AG04450 (cell line): ENCODE data around the gene CCIN. TPM values are rescaled to one million over a fixed set of nuclear protein-coding genes. Genes with fewer than 3 reads are reported as not detected.

Experiments used
- CTCF ChIA-PET: fragments of 300-600, 350-600 bp; formaldehyde crosslinking; extraction: SDS; loops from one replicate; lab custom pipeline; 2022; ENCODE audit warnings: antibody characterized with exemption, inconsistent platforms; lab: Charles Lee
- POLR2A ChIA-PET: fragments of 350-600 bp; formaldehyde crosslinking; extraction: SDS; loops from one replicate; lab custom pipeline; 2021; ENCODE audit warnings: antibody characterized with exemption, inconsistent platforms; lab: Yijun Ruan, JAX
- DNase-seq: peaks from one replicate; pipeline ENCODE4 v3.0.0-alpha.2; 2011; ENCODE audit warnings: low read depth, low spot score
- H3K27ac ChIP-seq: one replicate; pipeline ENCODE4 v1.5.1; 2012; ENCODE audit warnings: low read depth, low read length, control low read depth
- H3K27me3 ChIP-seq: one replicate; pipeline ENCODE4 v1.6.0; 2012; ENCODE audit warnings: low read length; ENCODE audit not compliant: control insufficient read depth, insufficient read depth
- H3K4me3 ChIP-seq: 2 replicates; pipeline ENCODE4 v1.5.1; 2011; ENCODE audit warnings: mild to moderate bottlenecking, low read depth, low read length, control low read depth
- H3K9me3 ChIP-seq: 2 replicates; pipeline ENCODE4 v1.5.1; 2012; ENCODE audit warnings: low read length; ENCODE audit not compliant: control insufficient read depth, insufficient read depth
- polyA plus RNA-seq: library from polyadenylated mRNA; depleted of rRNA; stranded (reverse); fragments of >200 nt; gene quantifications from 2 replicates; pipeline ENCODE4 v1.2.3, GENCODE V29; 2011
- TF ChIP-seq, protein P1 (sequence below): IDR thresholded peaks from 2 replicates; pipeline ENCODE4 v1.5.1; 2011; ENCODE audit warnings: low read depth, low read length, control low read depth, inconsistent platforms

The CCIN gene
- polyA plus RNA-seq, 1 experiment: 0.48 TPM

- TF ChIP-seq, protein P1, sequence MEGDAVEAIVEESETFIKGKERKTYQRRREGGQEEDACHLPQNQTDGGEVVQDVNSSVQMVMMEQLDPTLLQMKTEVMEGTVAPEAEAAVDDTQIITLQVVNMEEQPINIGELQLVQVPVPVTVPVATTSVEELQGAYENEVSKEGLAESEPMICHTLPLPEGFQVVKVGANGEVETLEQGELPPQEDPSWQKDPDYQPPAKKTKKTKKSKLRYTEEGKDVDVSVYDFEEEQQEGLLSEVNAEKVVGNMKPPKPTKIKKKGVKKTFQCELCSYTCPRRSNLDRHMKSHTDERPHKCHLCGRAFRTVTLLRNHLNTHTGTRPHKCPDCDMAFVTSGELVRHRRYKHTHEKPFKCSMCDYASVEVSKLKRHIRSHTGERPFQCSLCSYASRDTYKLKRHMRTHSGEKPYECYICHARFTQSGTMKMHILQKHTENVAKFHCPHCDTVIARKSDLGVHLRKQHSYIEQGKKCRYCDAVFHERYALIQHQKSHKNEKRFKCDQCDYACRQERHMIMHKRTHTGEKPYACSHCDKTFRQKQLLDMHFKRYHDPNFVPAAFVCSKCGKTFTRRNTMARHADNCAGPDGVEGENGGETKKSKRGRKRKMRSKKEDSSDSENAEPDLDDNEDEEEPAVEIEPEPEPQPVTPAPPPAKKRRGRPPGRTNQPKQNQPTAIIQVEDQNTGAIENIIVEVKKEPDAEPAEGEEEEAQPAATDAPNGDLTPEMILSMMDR: no peak
- ChIA-PET POLR2A (interaction anchor here (0.5 to 1.5 kb wide), 10 partner anchors 8 to 119 kb away, joined by 3 to 14 read pairs (median 6); partner anchors contain the start of genes CLTA, GLIPR2 and RECK), CTCF (interaction anchor here (0.8 to 1.8 kb wide), 7 partner anchors 11 to 193 kb away, joined by 3 to 11 read pairs (median 5); partner anchors contain the start of gene CLTA)
- peaks cover 4% of the 10 kb centered on the region for H3K9me3 ChIP-seq
- H3K27me3 ChIP-seq: no peaks in the 10 kb centered on the region
- H3K4me3 ChIP-seq: peak overlapping the region; percentile 7; the same call in 1 of the 2 replicates
- peak; percentile 92 for DNase-seq
- peak overlapping the region; percentile 70 for H3K27ac ChIP-seq
These were observed 20.7 kb upstream of the CCIN start for GRCh38 chr9:36148311-36149051.

DNA sequence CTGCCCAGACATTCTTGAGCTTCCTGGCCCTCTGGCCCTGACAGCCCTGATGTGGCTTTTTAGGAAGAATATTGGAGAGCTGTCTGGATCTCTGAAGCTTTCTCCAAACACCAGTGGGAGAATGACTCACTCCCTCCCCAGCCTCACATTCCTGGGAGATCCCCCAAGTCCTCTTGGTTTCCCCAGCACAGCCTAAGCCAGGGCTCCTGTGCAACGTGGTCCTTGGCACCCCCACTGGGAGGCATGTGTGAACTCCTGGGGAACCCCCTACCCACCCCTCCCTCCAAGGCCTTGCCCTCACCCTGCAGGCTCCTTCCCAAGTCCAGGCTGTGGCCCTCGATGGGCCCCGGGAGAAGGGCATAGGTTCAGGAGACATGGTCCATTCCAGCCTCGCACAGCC is 20.0 kb upstream of the CCIN start:
- Histone ChIP-seq H3K27me3 (no peaks in the 10 kb centered on the region), H3K9me3 (peaks cover 4% of the 10 kb centered on the region), H3K4me3 (no peak overlapping the region), H3K27ac (peak overlapping the region; percentile 57)
- CTCF ChIA-PET: interaction anchor here (0.8 to 1.8 kb wide), 7 partner anchors 10 to 194 kb away, joined by 3 to 11 read pairs (median 5); partner anchors contain the start of gene CLTA
- DNase-seq: no peak
- TF ChIP-seq, protein P1: no peak
- POLR2A ChIA-PET: interaction anchor here (0.9 to 1.5 kb wide), 9 partner anchors 9 to 120 kb away, joined by 3 to 14 read pairs (median 5); partner anchors contain the start of genes CLTA, GLIPR2 and RECK

DNA sequence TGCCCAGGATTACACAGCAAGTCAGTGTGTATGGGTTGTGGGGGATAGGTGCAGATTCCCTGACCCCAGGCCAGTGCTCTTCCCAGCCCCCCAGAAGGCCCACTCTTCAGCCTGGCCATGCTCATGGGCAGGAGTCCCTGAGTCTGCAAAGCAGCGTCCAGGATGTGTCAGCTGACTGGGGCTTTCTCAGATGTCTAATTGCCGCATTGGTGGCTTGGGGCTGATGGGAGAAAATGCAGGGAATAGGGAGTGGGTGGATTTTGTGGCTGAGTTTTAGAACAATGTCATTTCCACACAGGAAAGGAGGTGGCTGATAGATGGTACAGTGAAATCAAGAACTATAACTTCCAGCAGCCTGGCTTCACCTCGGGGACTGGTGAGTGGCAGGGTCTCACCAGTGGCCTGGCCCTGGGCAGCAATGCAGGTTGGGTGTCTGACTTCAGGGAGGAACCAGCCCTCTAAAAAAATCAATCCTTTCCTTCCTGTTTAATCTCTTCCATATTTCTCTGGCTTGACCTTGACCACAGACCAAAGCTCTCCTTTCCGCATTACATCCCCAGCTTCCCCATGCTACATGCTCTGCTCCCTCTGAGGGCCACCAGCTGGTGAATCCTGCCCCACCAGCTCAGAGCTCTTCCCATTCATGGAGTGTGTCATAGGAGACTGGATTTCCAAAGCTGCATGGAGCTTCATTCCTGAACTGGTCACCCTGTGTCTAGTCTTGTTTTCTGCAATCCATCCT is 18.4 kb upstream of the CCIN start:
- no peaks in the 10 kb centered on the region for H3K27me3 ChIP-seq
- H3K9me3 ChIP-seq: peaks cover 3% of the 10 kb centered on the region
- no peak overlapping the region for H3K27ac ChIP-seq
- POLR2A ChIA-PET: interaction anchor here (1.7 kb wide), 1 partner anchor 13 kb away, joined by 6 read pairs; no protein-coding TSS in a partner anchor
- H3K4me3 ChIP-seq: no peak overlapping the region
- CTCF ChIA-PET: interaction anchor here (0.6 to 1.7 kb wide), 2 partner anchors 16 to 195 kb away, joined by 3 to 6 read pairs; no protein-coding TSS in a partner anchor
- TF ChIP-seq, protein P1: no peak
- no peak for DNase-seq

- POLR2A ChIA-PET: interaction anchor here (0.6 to 1.7 kb wide), 2 partner anchors 12 to 1328 kb away, joined by 3 to 6 read pairs; no protein-coding TSS in a partner anchor
- CTCF ChIA-PET: interaction anchor here (0.6 to 1.7 kb wide), 2 partner anchors 15 to 196 kb away, joined by 3 to 6 read pairs; no protein-coding TSS in a partner anchor
These were observed 17.6 kb upstream of the CCIN start for GRCh38 chr9:36151316-36152210.

More at GRCh38 chr9:36151316-36152210, 17.6 kb upstream of the CCIN start:
- Histone ChIP-seq H3K9me3 (peaks cover 3% of the 10 kb centered on the region), H3K4me3 (no peak overlapping the region), H3K27me3 (no peaks in the 10 kb centered on the region), H3K27ac (peak overlapping the region; percentile 11)
- TF ChIP-seq, protein P1: no peak
- no peak for DNase-seq
